GM19240 (cell line): ENCODE data around the gene IQCB1.
"Not testable (repeated sequence)": the region's sequence is repeated elsewhere in the genome, so short reads cannot be mapped to it uniquely, and the experiment has no call there.

Experiments used
- DNase-seq: peaks from one replicate; pipeline ENCODE4 v3.0.0; 2011; ENCODE audit warnings: low spot score; ENCODE audit not compliant: insufficient read length

The IQCB1 gene

GRCh38 chr3:121749276-121750086, 85.4 kb downstream of the IQCB1 start, which contains the start of gene GOLGB1:
Gene GOLGB1, minus strand, starts transcription at chr3:121749741. Its CDS starts 18,770 bp downstream, at chr3:121730971.
- DNase-seq, result peak; percentile 89

DNA sequence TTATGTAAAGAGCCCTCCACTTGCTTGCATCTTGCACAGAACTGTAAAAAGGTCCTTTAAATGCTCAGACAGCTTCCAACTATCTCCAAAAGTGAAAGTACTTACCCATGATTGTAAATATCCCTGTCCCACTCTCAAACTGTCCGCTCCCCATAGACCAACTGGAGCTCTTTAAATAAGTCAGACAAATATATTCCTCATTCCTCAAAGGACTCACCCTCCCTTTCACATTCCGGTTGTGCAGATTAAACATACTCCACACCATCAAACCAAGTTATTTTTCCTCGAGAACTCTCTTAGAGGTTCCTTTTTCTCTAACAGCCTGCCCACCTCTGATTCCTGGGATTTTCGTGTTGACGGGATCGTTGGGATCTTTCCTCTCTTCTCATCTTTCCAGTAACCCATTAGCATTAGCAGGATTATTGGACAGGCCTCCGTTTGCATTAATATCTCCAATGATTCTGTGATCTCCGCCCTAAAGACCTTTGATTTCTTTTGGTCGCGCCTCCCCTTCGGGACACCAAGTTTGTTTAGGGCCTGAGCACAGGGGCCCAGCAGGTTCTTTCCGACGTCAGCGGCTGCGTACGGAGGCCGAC, 86.1 kb downstream of the IQCB1 start:
- no peak for DNase-seq

GRCh38 chr3:121747976-121748375, 86.9 kb downstream of the IQCB1 start:
- no peak for DNase-seq

- not testable (repeated sequence) for DNase-seq
Measured at GRCh38 chr3:121743106-121743505, 91.8 kb downstream of the IQCB1 start.

GRCh38 chr3:121740896-121741295, 94.0 kb downstream of the IQCB1 start:
- DNase-seq, result no peak

DNA sequence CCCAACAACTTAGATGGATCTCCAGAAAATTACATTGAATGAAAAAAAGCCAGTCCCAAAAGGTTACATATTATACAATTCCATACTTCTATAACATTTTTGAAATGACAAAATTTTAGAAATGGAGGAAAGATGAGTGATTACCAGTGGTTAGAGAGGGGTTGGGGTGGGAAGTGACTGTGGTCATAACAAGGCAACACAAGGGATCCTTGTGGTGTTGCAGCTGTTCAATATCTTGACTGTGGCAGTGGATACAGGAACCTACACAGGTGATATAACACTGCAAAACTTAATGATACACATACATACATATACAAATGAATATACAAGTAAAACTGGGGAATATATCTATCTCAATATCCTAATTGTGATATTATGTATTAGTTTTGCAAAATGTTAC, 95.0 kb downstream of the IQCB1 start:
- DNase-seq, result no peak

DNA sequence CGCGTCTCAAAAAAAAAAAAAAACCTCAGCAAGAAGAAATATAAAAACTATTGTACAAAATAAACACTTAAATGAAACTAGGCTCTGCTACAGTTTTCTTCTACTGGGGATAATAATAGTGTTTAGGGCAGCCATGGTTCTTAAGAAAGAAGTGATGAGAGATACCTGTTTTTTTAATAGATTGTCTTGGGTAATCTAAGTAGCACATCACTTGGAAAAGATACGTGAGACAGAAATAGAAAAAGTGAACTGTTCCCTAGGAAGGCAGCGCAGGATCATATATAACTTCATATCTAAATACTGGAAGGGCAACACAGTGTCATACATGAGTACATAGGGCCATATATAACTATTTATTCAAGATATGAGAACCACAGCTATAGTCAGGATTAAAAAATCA, 97.2 kb downstream of the IQCB1 start:
- no peak for DNase-seq

GRCh38 chr3:121736112-121736511, 98.7 kb downstream of the IQCB1 start:
- no peak for DNase-seq

GRCh38 chr3:121735047-121735696, 99.7 kb downstream of the IQCB1 start:
- no peak for DNase-seq

DNA sequence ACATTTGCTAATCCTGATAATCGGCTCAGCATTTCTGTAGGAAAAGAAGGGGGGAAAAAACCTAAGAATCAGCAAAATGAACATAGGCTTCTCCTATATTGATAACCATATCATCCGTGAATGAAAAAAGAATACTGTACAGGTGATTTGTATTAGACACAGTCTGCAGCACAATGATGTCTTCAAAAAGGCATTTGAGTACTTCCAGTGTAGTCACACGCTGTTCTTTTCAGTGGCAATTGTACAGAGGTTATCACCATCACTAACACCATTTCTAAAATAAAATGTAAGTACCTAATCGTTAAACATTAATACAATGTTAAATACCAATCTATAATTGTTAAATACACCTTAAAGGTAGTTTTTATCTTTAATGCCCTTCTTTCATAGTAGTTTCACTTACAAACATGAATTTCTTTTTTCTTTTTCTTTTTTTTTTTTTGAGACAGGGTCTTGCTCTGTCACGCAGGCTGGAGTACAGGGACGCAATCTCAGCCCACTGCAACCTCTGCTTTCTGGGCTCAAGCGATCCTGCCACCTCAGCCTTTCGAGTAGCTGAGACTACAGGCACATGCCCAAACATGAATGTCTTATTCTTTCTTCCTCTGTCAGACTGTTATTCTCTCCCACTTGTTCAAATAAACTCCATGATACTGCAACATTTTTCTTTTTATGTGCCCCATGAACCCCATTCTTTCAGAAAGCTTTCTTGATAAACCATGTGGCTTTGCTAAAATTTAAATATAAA, 103.7 kb downstream of the IQCB1 start:
- DNase-seq, result no peak

GRCh38 chr3:121724130-121724529, 110.7 kb downstream of the IQCB1 start:
- no peak for DNase-seq

DNA sequence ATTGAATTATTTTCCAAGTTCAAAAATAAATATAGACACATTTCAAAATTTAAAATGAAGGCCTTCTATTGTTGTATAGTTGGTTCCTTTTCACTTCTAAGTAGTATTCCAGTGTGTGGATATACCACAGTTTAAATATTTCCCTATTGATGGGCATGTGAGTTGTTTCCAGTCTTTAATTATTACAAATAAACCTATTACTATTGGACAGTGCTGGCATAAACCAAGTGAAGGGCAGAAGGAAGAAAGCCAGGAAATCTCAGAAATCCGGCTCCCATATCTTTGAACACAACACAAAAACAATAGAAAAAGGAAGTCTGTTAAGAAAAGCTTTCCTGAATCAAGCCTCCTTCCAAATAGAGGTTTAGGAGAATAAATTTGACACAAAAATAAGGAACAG, 111.4 kb downstream of the IQCB1 start:
- DNase-seq, result no peak

GRCh38 chr3:121722411-121722810, 112.4 kb downstream of the IQCB1 start:
- no peak for DNase-seq

GRCh38 chr3:121720163-121720562, 114.7 kb downstream of the IQCB1 start:
- DNase-seq, result no peak
